ENCODE data around the gene GGA2.

- no peak for TF ChIP-seq POLR2AphosphoS5 (IDR thresholded peaks at IDR 0.05; ENCODE audit: insufficient read depth in 1 of 2, low read depth in 1 of 2)
- TF ChIP-seq, protein P1, sequence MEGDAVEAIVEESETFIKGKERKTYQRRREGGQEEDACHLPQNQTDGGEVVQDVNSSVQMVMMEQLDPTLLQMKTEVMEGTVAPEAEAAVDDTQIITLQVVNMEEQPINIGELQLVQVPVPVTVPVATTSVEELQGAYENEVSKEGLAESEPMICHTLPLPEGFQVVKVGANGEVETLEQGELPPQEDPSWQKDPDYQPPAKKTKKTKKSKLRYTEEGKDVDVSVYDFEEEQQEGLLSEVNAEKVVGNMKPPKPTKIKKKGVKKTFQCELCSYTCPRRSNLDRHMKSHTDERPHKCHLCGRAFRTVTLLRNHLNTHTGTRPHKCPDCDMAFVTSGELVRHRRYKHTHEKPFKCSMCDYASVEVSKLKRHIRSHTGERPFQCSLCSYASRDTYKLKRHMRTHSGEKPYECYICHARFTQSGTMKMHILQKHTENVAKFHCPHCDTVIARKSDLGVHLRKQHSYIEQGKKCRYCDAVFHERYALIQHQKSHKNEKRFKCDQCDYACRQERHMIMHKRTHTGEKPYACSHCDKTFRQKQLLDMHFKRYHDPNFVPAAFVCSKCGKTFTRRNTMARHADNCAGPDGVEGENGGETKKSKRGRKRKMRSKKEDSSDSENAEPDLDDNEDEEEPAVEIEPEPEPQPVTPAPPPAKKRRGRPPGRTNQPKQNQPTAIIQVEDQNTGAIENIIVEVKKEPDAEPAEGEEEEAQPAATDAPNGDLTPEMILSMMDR (IDR thresholded peaks at IDR 0.05): no peak
- peak in 1 of 2 donors; percentile 13 for TF ChIP-seq POLR2A (IDR thresholded peaks at IDR 0.05)
Observed at GRCh38 chr16:23557779-23558702, 47.7 kb upstream of the GGA2 start.
